H9 (cell line): ENCODE results near the gene PLPPR2. TPM values are rescaled to one million over a fixed set of nuclear protein-coding genes. Genes with fewer than 3 reads are reported as not detected.

Source experiments
- DNase-seq: peaks from one replicate; pipeline ENCODE4 v3.0.0-alpha.2; 2017
- H2AFZ ChIP-seq: one replicate; pipeline ENCODE4 v1.6.1; 2013; ENCODE audit warnings: mild to moderate bottlenecking, low read length, control low read depth, moderate library complexity
- H2AK5ac ChIP-seq: 2 replicates; pipeline ENCODE4 v1.6.1; 2013; ENCODE audit warnings: low read length, control low read depth, mixed read lengths; ENCODE audit not compliant: insufficient read length
- H2BK120ac ChIP-seq: one replicate; pipeline ENCODE4 v1.6.1; 2013; ENCODE audit warnings: low read depth, mild to moderate bottlenecking, low read length, control low read depth, inconsistent platforms; ENCODE audit not compliant: poor library complexity, severe bottlenecking
- H2BK12ac ChIP-seq: 2 replicates; pipeline ENCODE4 v1.6.1; 2013; ENCODE audit warnings: low read length, control low read depth, mixed read lengths, low read depth; ENCODE audit not compliant: insufficient read length
- H2BK15ac ChIP-seq: 2 replicates; pipeline ENCODE4 v1.6.1; 2013; ENCODE audit warnings: low read depth, low read length, control low read depth
- H2BK20ac ChIP-seq: one replicate; pipeline ENCODE4 v1.6.1; 2013; ENCODE audit warnings: low read depth, mild to moderate bottlenecking, low read length, control low read depth, inconsistent platforms; ENCODE audit not compliant: poor library complexity, severe bottlenecking
- H2BK5ac ChIP-seq: 2 replicates; pipeline ENCODE4 v1.6.1; 2013; ENCODE audit warnings: low read length, control low read depth, mixed read lengths; ENCODE audit not compliant: insufficient read length
- H3K14ac ChIP-seq: 2 replicates; pipeline ENCODE4 v1.6.1; 2013; ENCODE audit warnings: low read length, control low read depth; ENCODE audit not compliant: insufficient read depth
- H3K18ac ChIP-seq: 2 replicates; pipeline ENCODE4 v1.6.1; 2013; ENCODE audit warnings: low read depth, mild to moderate bottlenecking, mixed read lengths, low read length, control low read depth; ENCODE audit not compliant: insufficient read length
- H3K23ac ChIP-seq: 2 replicates; pipeline ENCODE4 v1.6.1; 2013; ENCODE audit warnings: low read length, control low read depth, mixed read lengths, low read depth; ENCODE audit not compliant: insufficient read length
- H3K23me2 ChIP-seq: 2 replicates; pipeline ENCODE4 v1.6.1; 2013; ENCODE audit warnings: low read depth, mild to moderate bottlenecking, mixed read lengths, low read length, control low read depth; ENCODE audit not compliant: insufficient read length, poor library complexity, severe bottlenecking
- H3K27ac ChIP-seq: 2 replicates; pipeline ENCODE4 v1.5.1; 2013; ENCODE audit warnings: low read length, control low read depth, mixed read lengths, low read depth; ENCODE audit not compliant: insufficient read length
- H3K27me3 ChIP-seq: 2 replicates; pipeline ENCODE4 v1.6.1; 2013; ENCODE audit warnings: low read length, control low read depth, inconsistent platforms; ENCODE audit not compliant: insufficient read depth
- H3K4ac ChIP-seq: 2 replicates; pipeline ENCODE4 v1.6.1; 2013; ENCODE audit warnings: low read depth, mild to moderate bottlenecking, control low read depth, inconsistent platforms, low read length, moderate library complexity
- H3K4me1 ChIP-seq: 2 replicates; pipeline ENCODE4 v1.6.1; 2013; ENCODE audit warnings: low read length, control low read depth, inconsistent platforms; ENCODE audit not compliant: insufficient read depth
- H3K4me2 ChIP-seq: 2 replicates; pipeline ENCODE4 v1.6.1; 2013; ENCODE audit warnings: low read length, control low read depth, mixed read lengths; ENCODE audit not compliant: insufficient read length, insufficient read depth
- H3K56ac ChIP-seq: 2 replicates; pipeline ENCODE4 v1.6.1; 2013; ENCODE audit warnings: low read depth, mild to moderate bottlenecking, mixed read lengths, low read length, control low read depth; ENCODE audit not compliant: insufficient read length
- H3K79me1 ChIP-seq: 2 replicates; pipeline ENCODE4 v1.6.1; 2013; ENCODE audit warnings: low read depth, mild to moderate bottlenecking, moderate library complexity, low read length, control low read depth, inconsistent platforms; ENCODE audit not compliant: insufficient read depth, poor library complexity, severe bottlenecking
- H3K79me2 ChIP-seq: 2 replicates; pipeline ENCODE4 v1.6.1; 2013; ENCODE audit warnings: low read length, control low read depth, inconsistent platforms; ENCODE audit not compliant: insufficient read depth
- H3K9ac ChIP-seq: 2 replicates; pipeline ENCODE4 v1.6.1; 2013; ENCODE audit warnings: low read length, control low read depth, mixed read lengths; ENCODE audit not compliant: insufficient read length; ENCODE audit errors: extremely low read depth
- H3K9me3 ChIP-seq: one replicate; pipeline ENCODE4 v1.6.1; 2013; ENCODE audit warnings: low read depth, low read length, inconsistent platforms; ENCODE audit not compliant: control insufficient read depth
- H3T11ph ChIP-seq: one replicate; pipeline ENCODE4 v1.6.1; 2013; ENCODE audit warnings: mild to moderate bottlenecking, low read length, control low read depth, inconsistent platforms
- H4K20me1 ChIP-seq: one replicate; pipeline ENCODE4 v1.6.1; 2013; ENCODE audit not compliant: control insufficient read depth, insufficient read length, insufficient read depth
- H4K5ac ChIP-seq: 2 replicates; pipeline ENCODE4 v1.6.1; 2013; ENCODE audit warnings: low read depth, mild to moderate bottlenecking, mixed read lengths, low read length, control low read depth; ENCODE audit not compliant: insufficient read length
- H4K8ac ChIP-seq: replicated peaks from 2 replicates; pipeline ENCODE4 v1.6.1; 2013; ENCODE audit warnings: low read length, control low read depth, mixed read lengths, low read depth; ENCODE audit not compliant: insufficient read length
- H4K91ac ChIP-seq: 2 replicates; pipeline ENCODE4 v1.6.1; 2013; ENCODE audit warnings: low read depth, mild to moderate bottlenecking, moderate library complexity, mixed read lengths, low read length, control low read depth; ENCODE audit not compliant: insufficient read length
- H3K27ac Mint-ChIP-seq, 3 experiments: 2 replicates in 2 of 3; 3 replicates in 1 of 3; pipeline ENCODE4 v1.8.0; 2020 to 2021; ENCODE audit warnings: mixed read lengths in 3 of 3, mild to moderate bottlenecking in 1 of 3, moderate library complexity in 1 of 3
- H3K27me3 Mint-ChIP-seq: 2 replicates; pipeline ENCODE4 v1.8.0; 2021; ENCODE audit warnings: low read depth, mild to moderate bottlenecking, moderate library complexity, mixed read lengths
- H3K36me3 Mint-ChIP-seq, 3 experiments: 2 replicates in 2 of 3; 3 replicates in 1 of 3; pipeline ENCODE4 v1.8.0; 2020 to 2021; ENCODE audit warnings: low read depth in 3 of 3, mixed read lengths in 3 of 3; ENCODE audit not compliant: insufficient read depth in 1 of 3
- H3K4me1 Mint-ChIP-seq, 2 experiments: 2 replicates each; pipeline ENCODE4 v1.8.0; 2020; ENCODE audit warnings: mixed read lengths in 2 of 2
- H3K4me3 Mint-ChIP-seq, 2 experiments: 2 replicates in 1 of 2; 3 replicates in 1 of 2; pipeline ENCODE4 v1.8.0; 2020 to 2021; ENCODE audit warnings: mild to moderate bottlenecking in 2 of 2, mixed read lengths in 2 of 2, moderate library complexity in 1 of 2
- H3K9me3 Mint-ChIP-seq, 2 experiments: 2 replicates in 1 of 2; 3 replicates in 1 of 2; pipeline ENCODE4 v1.8.0; 2020; ENCODE audit warnings: mild to moderate bottlenecking in 2 of 2, mixed read lengths in 2 of 2, moderate library complexity in 1 of 2
- CTCF ChIP-seq: fragments of 200-600 bp; sonication (generic); conservative IDR thresholded peaks from 3 replicates; pipeline ENCODE4 v1.8.0; 2021; ENCODE audit warnings: antibody characterized with exemption, mild to moderate bottlenecking
- WGBS: extraction: QIAGEN DNeasy Blood & Tissue Kit; methylation state at CpG from one replicate; pipeline ENCODE4 v1.1.7; 2013; ENCODE audit warnings: missing lambda C conversion rate, low lambda C conversion rate, mixed read lengths; ENCODE audit not compliant: insufficient read length; ENCODE audit errors: extremely low coverage; 5-methylcytosine and 5-hydroxymethylcytosine counted together
- total RNA-seq: library from RNA; stranded (reverse); gene quantifications from 2 replicates; pipeline ENCODE4 v1.2.1, GENCODE V29; 2021

The PLPPR2 gene
- total RNA-seq, 1 experiment from 2014 or later = 8.0 TPM

DNA sequence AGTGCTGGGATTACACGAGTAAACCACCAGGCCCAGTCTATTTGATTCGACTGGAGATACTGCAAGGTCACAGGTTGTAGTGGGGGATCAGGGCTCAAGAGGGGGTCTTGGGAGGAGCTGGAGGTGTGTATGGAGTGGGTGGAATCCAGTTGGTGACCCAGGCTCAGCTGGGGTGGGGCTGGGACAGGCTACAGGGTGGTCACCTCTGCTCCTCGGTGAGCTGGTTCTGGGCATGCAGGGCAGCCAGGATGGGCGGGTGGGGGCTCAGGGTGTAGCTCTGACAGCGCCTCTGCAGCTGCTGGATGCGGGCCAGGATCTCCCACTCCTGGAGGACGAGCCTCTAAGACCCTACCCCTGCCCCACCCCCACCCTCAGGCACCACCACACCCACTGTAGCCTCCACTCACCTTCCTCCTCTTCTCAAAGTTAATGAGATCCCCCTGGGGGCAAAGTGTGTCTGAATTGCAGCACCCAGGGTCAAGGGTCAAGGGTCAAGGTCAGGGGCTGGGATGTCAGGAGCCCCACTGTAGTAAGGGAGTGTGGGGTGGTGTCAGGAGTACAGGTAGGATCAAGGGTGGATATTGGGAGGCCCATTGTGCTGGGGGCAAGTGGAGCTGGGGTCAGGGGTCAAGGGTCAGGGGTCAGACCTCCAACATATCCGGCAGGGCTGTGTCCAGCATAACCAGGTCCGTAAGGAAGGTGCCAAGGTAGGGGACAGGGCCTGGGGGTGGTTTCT is 46.7 kb downstream of the PLPPR2 start:
- H4K8ac ChIP-seq = no peak overlapping the region
- H4K20me1 ChIP-seq = no peaks in the 10 kb centered on the region
- H4K5ac ChIP-seq = no peak overlapping the region
- no peak overlapping the region for H3K23ac ChIP-seq
- no peak overlapping the region for H2BK120ac ChIP-seq
- H3K18ac ChIP-seq = no peak overlapping the region
- H3K4ac ChIP-seq = no peak overlapping the region
- no peak overlapping the region for H3T11ph ChIP-seq
- no peak overlapping the region for H3K4me3 Mint-ChIP-seq
- H3K27ac ChIP-seq = no peak overlapping the region
- no peak overlapping the region for H3K9ac ChIP-seq
- no peak for DNase-seq
- H3K79me1 ChIP-seq = no peaks in the 10 kb centered on the region
- H4K91ac ChIP-seq = no peak overlapping the region
- no peaks in the 10 kb centered on the region for H3K9me3 Mint-ChIP-seq
- no peak overlapping the region for H2AK5ac ChIP-seq
- no peak overlapping the region for H2AFZ ChIP-seq
- H3K14ac ChIP-seq = no peak overlapping the region
- no peak overlapping the region for H3K4me2 ChIP-seq
- H2BK12ac ChIP-seq = no peak overlapping the region
- H3K4me1 ChIP-seq = no peaks in the 10 kb centered on the region
- H3K23me2 ChIP-seq = peaks cover 2% of the 10 kb centered on the region
- H3K9me3 ChIP-seq = no peaks in the 10 kb centered on the region
- no peak overlapping the region for H2BK5ac ChIP-seq
- H2BK20ac ChIP-seq = no peak overlapping the region
- no CpG with 5 or more reads among the region's 9 CpGs for WGBS
- H3K79me2 ChIP-seq = no peaks in the 10 kb centered on the region
- H3K56ac ChIP-seq = no peak overlapping the region
- H3K27me3 ChIP-seq = no peaks in the 10 kb centered on the region
- peaks cover 2 to 6% of the 10 kb centered on the region in 2 experiments; a peak in 1 of 4 replicates for H3K4me1 Mint-ChIP-seq
- H3K36me3 Mint-ChIP-seq = peaks cover 9 to 60% (median 50%) of the 10 kb centered on the region in 3 experiments; a peak in 6 of 7 replicates
- no peak overlapping the region for H3K27ac Mint-ChIP-seq
- H3K27me3 Mint-ChIP-seq = no peaks in the 10 kb centered on the region
- no peak overlapping the region for H2BK15ac ChIP-seq
- no peak for TF ChIP-seq CTCF
